Epithelial cell of esophagus (primary cell): ENCODE results near the gene VASH1.

ENCODE experiments used
- DNase-seq: peaks from one replicate; pipeline ENCODE4 v3.0.0; 2010; ENCODE audit warnings: low read depth
- H3K4me3 ChIP-seq: 2 replicates; pipeline ENCODE4 v1.5.1; 2011; ENCODE audit warnings: mild to moderate bottlenecking, low read length, control low read depth
- CTCF ChIP-seq: IDR thresholded peaks from 2 replicates; pipeline ENCODE4 v1.5.1; 2011; ENCODE audit warnings: low read depth, mild to moderate bottlenecking, low read length, control low read depth, inconsistent platforms; ENCODE audit not compliant: insufficient read depth; ENCODE audit errors: missing control alignments

The VASH1 gene

GRCh38 chr14:76830556-76830955 is 69.3 kb downstream of the VASH1 start:
- TF ChIP-seq CTCF = no peak
- no peak overlapping the region for H3K4me3 ChIP-seq
- DNase-seq = no peak

GRCh38 chr14:76832503-76832988 is 71.3 kb downstream of the VASH1 start:
- no peak for DNase-seq

More at GRCh38 chr14:76832503-76832988, 71.3 kb downstream of the VASH1 start:
- H3K4me3 ChIP-seq = no peak overlapping the region
- TF ChIP-seq CTCF = no peak
